PC-3 (cell line): Measurements from ENCODE around the gene HS3ST4.

Source experiments
- CTCF ChIP-seq: fragments of 300-600 bp; sonication (generic); conservative IDR thresholded peaks from 2 replicates; pipeline ENCODE4 v1.5.1; 2017; ENCODE audit warnings: antibody characterized with exemption, low read depth, mild to moderate bottlenecking, low read length
- EZH2 ChIP-seq: fragments of 300-600 bp; sonication (generic); IDR thresholded peaks from one replicate; pipeline ENCODE4 v1.6.1; 2017; ENCODE audit warnings: antibody characterized with exemption, mild to moderate bottlenecking, low read length; ENCODE audit not compliant: unreplicated experiment

- TF ChIP-seq CTCF, result no peak
- TF ChIP-seq EZH2, result no peak
These were observed 12.2 kb upstream of the HS3ST4 start for GRCh38 chr16:25679511-25679910.
